G401.6 (cell line): ENCODE measurements around the gene BMP2.

Source experiments
- FAIRE-seq: peaks from 2 replicates; lab custom pipeline; 2012; peaks lifted over from hg19 to GRCh38; lab: Jason Lieb, UNC

Gene BMP2

DNA sequence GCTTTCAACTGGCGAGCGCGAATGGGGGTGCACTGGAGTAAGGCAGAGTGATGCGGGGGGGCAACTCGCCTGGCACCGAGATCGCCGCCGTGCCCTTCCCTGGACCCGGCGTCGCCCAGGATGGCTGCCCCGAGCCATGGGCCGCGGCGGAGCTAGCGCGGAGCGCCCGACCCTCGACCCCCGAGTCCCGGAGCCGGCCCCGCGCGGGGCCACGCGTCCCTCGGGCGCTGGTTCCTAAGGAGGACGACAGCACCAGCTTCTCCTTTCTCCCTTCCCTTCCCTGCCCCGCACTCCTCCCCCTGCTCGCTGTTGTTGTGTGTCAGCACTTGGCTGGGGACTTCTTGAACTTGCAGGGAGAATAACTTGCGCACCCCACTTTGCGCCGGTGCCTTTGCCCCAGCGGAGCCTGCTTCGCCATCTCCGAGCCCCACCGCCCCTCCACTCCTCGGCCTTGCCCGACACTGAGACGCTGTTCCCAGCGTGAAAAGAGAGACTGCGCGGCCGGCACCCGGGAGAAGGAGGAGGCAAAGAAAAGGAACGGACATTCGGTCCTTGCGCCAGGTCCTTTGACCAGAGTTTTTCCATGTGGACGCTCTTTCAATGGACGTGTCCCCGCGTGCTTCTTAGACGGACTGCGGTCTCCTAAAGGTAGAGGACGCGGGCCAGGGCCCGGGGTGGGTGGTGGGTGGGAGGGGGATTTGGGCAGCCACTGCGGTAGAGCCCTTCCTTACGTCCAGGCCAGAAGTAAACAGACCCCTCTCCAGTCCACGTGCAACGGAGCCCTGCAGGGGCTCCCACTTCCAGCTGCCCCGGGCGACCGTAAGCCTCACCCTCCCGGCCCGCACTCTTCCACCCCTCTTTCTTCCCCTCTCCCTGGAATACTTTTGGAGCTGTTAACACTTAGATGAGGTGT is 998 bp downstream of the BMP2 start:
- no peak for FAIRE-seq

DNA sequence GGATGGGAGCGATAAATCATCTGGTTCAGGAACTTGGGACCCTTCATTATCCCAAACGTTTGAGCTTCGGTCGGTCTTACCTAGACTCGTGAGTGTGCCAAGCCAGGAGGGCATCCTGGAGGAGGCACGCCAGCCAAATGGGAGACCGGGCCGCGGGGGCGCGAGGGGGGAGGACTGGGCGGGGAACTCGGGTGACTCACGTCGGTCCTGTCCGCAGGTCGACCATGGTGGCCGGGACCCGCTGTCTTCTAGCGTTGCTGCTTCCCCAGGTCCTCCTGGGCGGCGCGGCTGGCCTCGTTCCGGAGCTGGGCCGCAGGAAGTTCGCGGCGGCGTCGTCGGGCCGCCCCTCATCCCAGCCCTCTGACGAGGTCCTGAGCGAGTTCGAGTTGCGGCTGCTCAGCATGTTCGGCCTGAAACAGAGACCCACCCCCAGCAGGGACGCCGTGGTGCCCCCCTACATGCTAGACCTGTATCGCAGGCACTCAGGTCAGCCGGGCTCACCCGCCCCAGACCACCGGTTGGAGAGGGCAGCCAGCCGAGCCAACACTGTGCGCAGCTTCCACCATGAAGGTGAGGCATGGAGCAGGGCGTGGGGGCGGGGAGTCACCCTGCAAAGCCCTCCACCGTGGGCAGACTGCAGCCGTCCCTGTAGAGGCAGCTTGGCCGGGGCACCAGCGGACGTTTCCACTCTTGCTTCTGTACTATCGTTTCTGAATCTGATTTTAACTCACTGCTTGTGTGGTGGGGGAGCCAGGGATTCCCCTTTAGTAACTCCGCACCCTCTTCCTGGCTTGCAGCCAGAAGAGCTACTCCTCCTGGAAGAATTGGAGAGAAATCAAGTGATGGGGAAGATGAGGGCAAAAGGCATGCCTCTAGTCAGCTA is 2.7 kb downstream of the BMP2 start:
- FAIRE-seq, result no peak

DNA sequence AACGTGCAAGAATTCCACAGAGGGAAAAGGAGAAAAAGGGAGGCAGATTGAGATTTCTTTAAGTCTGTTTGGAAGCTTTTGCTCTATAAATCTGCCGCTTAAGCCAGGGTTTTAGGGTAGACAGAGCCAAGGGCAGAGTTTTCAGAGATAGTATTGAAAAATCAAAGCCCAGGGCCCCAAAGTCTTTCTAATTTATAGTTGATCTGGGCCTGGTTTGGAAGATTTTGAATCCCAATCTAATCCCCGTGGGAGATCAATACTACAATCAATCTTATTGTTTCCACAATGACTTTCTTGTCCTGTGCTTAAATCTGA is 3.3 kb downstream of the BMP2 start:
- FAIRE-seq, result no peak

DNA sequence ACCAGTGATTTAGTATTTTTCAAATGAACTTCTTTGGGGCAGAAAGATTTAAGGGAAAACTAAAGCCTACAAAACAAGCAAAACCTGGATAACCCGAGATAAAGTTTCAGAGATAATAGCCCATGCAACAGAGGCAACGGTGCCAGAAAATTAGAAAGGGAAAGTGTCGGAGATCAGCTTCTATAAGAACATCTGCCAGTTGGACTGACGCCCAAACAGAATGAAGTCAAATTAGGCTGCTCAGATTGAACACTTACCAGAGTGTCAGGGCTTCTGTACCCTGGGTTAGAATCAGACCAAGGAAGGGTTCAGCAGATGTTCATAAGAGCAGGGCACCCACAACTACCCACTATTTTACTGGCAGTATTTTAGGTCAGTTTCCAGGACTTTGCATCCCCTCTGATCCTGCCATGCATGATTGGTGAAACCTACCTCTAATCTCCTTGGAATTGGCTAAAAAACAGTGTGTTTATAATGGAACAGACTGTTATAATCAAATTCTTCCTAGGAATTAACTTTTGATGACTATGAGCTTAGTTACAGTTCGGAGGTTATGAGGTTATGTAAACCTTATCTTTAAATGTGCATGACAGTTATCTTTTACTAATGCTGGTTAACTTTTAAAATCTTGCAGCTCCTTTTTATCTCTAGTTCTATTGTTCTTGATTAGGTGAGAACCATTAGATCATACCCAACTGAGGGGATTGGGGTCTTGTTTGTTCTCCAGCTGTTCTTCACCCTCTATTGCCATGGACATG is 13.1 kb downstream of the BMP2 start:
- FAIRE-seq, result no peak

DNA sequence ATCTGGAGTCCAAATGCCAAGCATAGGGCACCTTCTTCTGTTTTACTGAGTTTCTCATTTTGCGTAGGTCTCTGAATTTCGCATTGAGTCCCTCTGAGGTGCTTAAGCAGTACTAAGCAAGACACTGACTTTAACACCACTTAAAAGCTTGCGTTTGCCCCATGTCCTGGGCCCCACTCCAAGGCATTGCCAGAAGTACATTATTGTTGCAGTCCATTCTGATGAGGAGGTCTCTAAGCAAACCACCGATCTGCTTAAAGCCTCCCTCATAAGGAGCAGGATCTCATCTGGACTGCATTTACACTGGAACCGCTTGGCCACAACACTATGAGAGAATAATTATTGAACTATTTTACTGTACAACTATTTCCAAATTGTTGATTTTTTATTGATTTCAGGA is 16.3 kb downstream of the BMP2 start:
- FAIRE-seq, result no peak

DNA sequence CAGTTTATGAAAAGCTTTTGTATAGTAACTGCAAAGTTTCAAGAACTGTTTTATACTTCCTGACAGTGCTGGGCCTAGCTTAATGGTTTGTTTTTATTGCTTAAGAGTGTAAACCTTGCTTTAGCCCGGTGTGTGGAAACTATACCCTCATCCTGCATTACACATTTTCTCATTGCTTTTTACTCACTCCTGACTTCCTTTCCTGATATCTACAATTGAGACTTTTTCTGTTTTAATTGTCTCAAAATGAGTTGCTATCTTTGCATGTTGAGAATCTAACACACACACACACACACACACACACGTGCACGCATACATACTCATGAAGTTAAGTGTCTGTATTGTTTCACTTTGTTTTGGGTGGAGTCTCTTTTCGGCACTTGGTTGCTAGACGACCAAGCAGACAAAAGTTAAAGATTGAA is 16.7 kb downstream of the BMP2 start:
- no peak for FAIRE-seq

GRCh38 chr20:6784767-6785166 is 17.3 kb downstream of the BMP2 start:
- FAIRE-seq, result no peak

DNA sequence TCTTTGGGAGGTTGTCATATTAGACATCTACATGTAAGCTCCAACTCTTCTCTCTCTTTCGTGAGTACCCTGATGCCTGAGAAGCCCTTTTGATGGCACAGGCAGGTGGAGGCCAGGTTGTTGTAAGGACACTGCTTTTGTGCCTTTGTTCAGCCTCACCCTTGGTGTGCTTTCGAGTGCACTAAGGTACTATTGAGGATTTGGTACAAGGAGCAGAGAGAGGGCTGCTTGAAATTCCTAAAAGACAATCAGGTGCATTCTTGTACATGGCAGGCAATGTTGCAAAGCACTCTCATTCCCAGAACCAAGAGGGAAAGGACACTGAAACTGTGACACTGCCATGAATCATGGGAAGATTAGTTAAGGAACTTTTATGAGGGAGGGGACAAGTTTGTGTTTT is 19.1 kb downstream of the BMP2 start:
- no peak for FAIRE-seq

DNA sequence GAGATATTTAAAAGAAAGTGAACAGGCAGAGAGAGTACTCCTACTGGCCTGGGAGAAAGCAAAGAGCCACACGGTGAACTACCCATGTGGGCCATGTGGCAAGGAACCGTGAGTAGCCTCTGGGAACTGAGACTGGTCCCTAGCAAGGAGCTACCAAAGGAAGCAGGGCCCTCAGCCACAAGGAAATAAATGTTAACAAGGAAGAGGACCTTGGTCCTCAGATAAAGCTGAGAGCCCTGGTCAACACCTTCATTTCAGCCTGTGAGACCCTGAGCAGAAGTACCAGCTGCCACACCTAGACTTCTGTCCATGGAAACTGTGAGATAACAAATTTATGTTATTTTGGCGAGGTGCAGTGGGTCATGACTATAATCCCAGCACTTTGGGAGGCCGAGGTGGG is 25.3 kb downstream of the BMP2 start:
- FAIRE-seq, result no peak

GRCh38 chr20:6802227-6802626 is 34.7 kb downstream of the BMP2 start:
- FAIRE-seq, result no peak

GRCh38 chr20:6806275-6806674 is 38.8 kb downstream of the BMP2 start:
- no peak for FAIRE-seq

- no peak for FAIRE-seq
Measured at GRCh38 chr20:6811262-6812035, 44.0 kb downstream of the BMP2 start.

DNA sequence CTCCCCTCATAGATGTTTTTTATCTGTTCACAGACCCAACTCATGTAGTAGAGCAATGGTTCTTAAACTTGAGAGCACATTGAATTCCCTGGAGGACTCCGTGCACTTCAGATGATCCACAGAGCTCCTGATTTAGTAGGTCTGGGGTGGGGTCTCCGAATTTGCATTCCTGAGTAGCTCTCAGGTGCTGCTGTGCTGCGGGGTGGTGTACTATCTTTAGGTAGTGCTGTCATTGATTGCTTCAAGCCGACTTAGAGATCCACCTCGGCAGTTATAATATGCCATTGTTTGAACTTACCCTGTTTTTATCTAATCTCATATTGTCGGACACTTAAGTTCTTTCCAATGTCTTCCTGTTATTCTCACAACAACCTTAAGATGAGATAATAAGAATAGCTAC is 45.0 kb downstream of the BMP2 start:
- no peak for FAIRE-seq

DNA sequence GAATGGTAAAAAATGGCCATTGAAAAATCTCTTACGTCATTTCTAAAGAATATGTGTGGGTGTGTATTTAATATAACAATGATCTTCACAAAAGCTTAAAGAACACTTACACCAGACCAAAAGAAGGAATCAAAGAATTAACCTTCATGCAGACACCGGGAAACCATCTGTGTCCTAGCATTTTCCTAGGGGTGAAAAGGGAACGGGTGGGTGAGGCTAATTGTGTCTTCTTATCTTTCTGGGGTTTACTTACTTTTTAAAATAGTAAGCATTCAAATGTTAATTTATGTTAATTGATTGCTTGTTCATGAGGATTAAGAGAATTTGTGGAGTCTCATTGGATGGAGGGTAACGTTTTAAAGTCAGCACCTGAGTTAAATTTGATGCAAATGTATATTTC is 47.5 kb downstream of the BMP2 start:
- no peak for FAIRE-seq

- no peak for FAIRE-seq
Measured at GRCh38 chr20:6818033-6818808, 50.7 kb downstream of the BMP2 start.

DNA sequence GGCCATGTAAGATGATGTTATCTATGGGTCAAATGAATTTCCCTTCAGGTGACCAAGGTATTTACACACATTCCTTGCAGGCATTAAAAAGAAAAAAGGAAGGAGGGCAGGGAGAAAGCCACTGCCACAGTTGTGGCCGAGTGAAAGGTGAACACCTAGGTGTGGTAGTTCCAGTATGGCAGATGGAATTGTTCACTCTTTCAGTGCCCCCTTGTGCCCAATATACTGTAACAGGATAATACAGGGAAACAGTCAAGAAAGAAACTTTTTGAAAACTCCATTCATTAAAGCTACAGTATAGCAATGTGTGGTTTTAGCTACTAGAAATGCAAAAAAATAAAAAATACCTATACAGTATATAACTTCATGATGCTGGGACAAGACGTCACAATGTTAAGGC is 52.1 kb downstream of the BMP2 start:
- no peak for FAIRE-seq

GRCh38 chr20:6824401-6824800 is 56.9 kb downstream of the BMP2 start:
- FAIRE-seq, result no peak

DNA sequence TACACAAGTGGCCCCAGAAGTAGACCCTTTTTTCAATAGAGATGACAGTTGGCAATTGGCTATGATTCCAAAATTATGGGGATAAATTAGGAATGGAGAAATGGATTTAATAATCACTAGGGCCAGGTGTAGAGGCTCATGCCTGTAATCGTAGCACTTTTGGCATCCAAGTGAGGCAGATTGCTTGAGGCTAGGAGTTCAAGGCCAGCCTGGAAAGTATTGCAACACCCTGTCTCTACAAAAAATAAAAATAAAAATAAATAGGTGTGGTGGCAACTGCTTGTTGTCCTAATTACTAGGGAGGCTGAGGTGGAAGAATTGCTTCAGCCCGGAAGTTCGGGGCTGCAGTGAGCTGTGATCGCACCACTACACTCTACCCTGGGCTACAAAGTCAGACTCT is 60.0 kb downstream of the BMP2 start:
- no peak for FAIRE-seq

DNA sequence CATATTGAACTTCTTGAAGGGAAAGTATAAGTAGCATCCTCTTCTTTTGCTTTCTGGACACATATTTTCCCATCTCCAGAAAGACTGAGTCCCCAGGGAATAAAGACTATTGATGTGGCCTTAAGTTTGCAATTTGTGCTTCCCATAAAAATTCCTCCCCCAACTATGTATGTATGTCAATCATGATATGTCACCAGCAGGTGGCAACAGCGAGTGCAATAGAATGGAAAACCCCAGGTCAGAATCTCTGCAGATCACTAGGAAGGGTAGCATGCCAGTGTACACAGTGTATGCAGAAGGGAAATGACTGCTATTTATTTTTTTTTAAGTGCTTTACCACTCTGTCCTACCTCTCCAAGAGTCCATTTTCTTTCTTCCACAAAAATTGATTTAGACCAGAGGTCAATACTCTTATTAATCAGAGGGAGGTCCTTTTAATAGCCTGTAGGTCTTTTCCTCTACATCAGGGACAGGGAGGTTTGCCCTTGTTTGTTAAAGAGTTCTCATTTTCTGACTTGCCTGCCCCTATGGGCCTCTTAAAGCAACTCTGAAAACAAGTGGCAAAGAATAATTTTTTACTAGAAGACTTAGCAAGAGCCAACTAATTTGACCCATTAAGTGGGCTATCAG is 61.4 kb downstream of the BMP2 start:
- FAIRE-seq, result no peak

DNA sequence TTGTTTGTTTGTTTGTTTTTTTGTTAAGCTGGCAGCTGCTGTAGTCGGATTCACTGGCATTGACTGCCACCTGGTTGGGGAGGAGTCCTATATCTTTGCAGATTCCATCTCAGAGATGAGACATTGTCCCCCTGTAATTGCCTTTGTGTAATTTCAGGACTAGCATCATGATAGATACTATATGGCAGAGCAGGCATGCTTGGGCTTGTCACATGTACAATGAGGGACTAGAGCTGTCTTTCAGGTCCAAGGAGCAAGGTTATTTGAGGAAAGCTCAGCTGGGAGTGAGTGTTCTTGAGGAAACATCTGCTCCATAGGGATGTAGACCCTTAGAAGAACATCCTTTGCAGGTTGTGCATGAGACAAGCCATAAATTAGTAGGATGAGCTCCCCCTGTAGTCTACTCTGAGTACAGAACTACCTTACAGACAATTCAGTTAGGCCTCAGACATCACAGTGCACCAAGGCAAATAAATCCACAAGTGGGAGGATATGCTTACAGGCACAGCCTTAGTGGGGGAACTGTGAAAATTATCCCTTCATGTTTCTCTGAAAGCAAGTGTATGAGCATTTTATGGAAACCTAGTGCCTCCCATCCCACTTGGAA is 62.1 kb downstream of the BMP2 start:
- no peak for FAIRE-seq
